Mucosa of descending colon (tissue), 3 donors: Measurements from ENCODE around the gene ANP32B. TPM values are rescaled to one million over a fixed set of nuclear protein-coding genes. Genes with fewer than 3 reads are reported as not detected.

Experiments
- ATAC-seq: fragments of 200-7000 bp; cut with Tn5 transposase; one replicate; pipeline ENCODE4 v1.9.1; 2020; ENCODE audit warnings: mild to moderate bottlenecking, moderate library complexity
- DNase-seq, 3 donors: peaks; one replicate each; pipeline ENCODE4 v3.0.0-alpha.2; 2020
- H3K36me3 ChIP-seq: fragments of 200-600 bp; one replicate; pipeline ENCODE4 v1.8.0; 2021; ENCODE audit warnings: low read depth, mild to moderate bottlenecking
- H3K4me1 ChIP-seq: fragments of 200-600 bp; one replicate; pipeline ENCODE4 v1.8.0; 2021; ENCODE audit warnings: low read depth, mild to moderate bottlenecking
- H3K4me3 ChIP-seq: fragments of 200-600 bp; one replicate; pipeline ENCODE4 v1.8.0; 2021; ENCODE audit warnings: mild to moderate bottlenecking
- H3K9me3 ChIP-seq: fragments of 200-600 bp; one replicate; pipeline ENCODE4 v1.8.0; 2021; ENCODE audit warnings: mild to moderate bottlenecking
- CTCF ChIP-seq: fragments of 200-600 bp; IDR thresholded peaks from one replicate; pipeline ENCODE4 v1.8.0; 2022; ENCODE audit warnings: antibody characterized with exemption, mild to moderate bottlenecking
- intact Hi-C, 2 donors: fragments of 100-400 bp; cut with DNase I in 1 of 2; cut with micrococcal nuclease in 1 of 2; formaldehyde crosslinking; loops; one replicate each; pipeline versions ENCODE4 v1.11.0 to v1.11.1; 2022; cut with DNase I, micrococcal nuclease
- total RNA-seq, 3 donors: library from RNA; stranded (reverse); fragmentation: NEBNext Ultra II Directional in 2 of 3; extraction: Animal tissue kit (Norgen Biotek cat#: 25700) in 2 of 3; gene quantifications; one replicate each; pipeline versions ENCODE4 v1.2.1 to v1.2.4, GENCODE V29; 2021 to 2023
- donor health status: DM: no; HTN: no; CAD: no; lungs with moderate emphysema.
- donor health status: DM: no; HTN: no; CAD: no.
- donor health status: DM: no; HTN: yes; CAD: no.

Gene ANP32B
- total RNA-seq, 3 donors from 2014 or later, result 121 to 129 (median 125) TPM

- H3K36me3 ChIP-seq, result no peaks in the 10 kb centered on the region
- DNase-seq, result no peak
- no peaks in the 10 kb centered on the region for H3K9me3 ChIP-seq
- no peak for ATAC-seq
- intact Hi-C loops, result no loop called here
- no peak overlapping the region for H3K4me3 ChIP-seq
- no peak for TF ChIP-seq CTCF
- H3K4me1 ChIP-seq, result no peaks in the 10 kb centered on the region
These were observed 21.8 kb upstream of the ANP32B start for GRCh38 chr9:97961361-97961760.

GRCh38 chr9:97962136-97962535 is 21.0 kb upstream of the ANP32B start:
- no peaks in the 10 kb centered on the region for H3K36me3 ChIP-seq
- ATAC-seq, result no peak
- H3K4me1 ChIP-seq, result no peaks in the 10 kb centered on the region
- intact Hi-C loops, result no loop called here
- no peak for DNase-seq
- no peak for TF ChIP-seq CTCF
- H3K9me3 ChIP-seq, result no peaks in the 10 kb centered on the region
- no peak overlapping the region for H3K4me3 ChIP-seq

GRCh38 chr9:97962575-97962974 is 20.6 kb upstream of the ANP32B start:
- H3K36me3 ChIP-seq, result no peaks in the 10 kb centered on the region
- ATAC-seq (no peak), DNase-seq (no peak)
- no peaks in the 10 kb centered on the region for H3K4me1 ChIP-seq
- H3K4me3 ChIP-seq, result no peak overlapping the region
- TF ChIP-seq CTCF, result no peak
- intact Hi-C loops, result no loop called here
- H3K9me3 ChIP-seq, result no peaks in the 10 kb centered on the region

GRCh38 chr9:97963232-97963631 is 19.9 kb upstream of the ANP32B start:
- ATAC-seq, result no peak
- no peaks in the 10 kb centered on the region for H3K9me3 ChIP-seq

GRCh38 chr9:97964901-97965300 is 18.2 kb upstream of the ANP32B start:
- H3K4me3 ChIP-seq, result no peak overlapping the region
- no peaks in the 10 kb centered on the region for H3K36me3 ChIP-seq
- TF ChIP-seq CTCF, result no peak
- DNase-seq, result no peak
- no peaks in the 10 kb centered on the region for H3K9me3 ChIP-seq
- no peaks in the 10 kb centered on the region for H3K4me1 ChIP-seq
- no peak for ATAC-seq
- intact Hi-C loops, result no loop called here

More at GRCh38 chr9:97963232-97963631, 19.9 kb upstream of the ANP32B start:
- no peaks in the 10 kb centered on the region for H3K4me1 ChIP-seq
- no peaks in the 10 kb centered on the region for H3K36me3 ChIP-seq
- TF ChIP-seq CTCF, result no peak
- no peak overlapping the region for H3K4me3 ChIP-seq
- intact Hi-C loops, result no loop called here
- no peak for DNase-seq

- ATAC-seq, result no peak
- no peak overlapping the region for H3K4me3 ChIP-seq
- intact Hi-C loops, result no loop called here
- H3K36me3 ChIP-seq, result no peaks in the 10 kb centered on the region
- H3K9me3 ChIP-seq, result no peaks in the 10 kb centered on the region
- TF ChIP-seq CTCF, result no peak
- no peaks in the 10 kb centered on the region for H3K4me1 ChIP-seq
- no peak for DNase-seq
These were observed 16.6 kb upstream of the ANP32B start for GRCh38 chr9:97966493-97966892.
